H1 (cell line): Measurements from ENCODE around the gene TSPAN6. TPM values are rescaled to one million over a fixed set of nuclear protein-coding genes. Genes with fewer than 3 reads are reported as not detected.

Experiments used
- CTCF ChIA-PET: fragments of 300-600 bp; sonication (Branson Sonifier 250); formaldehyde crosslinking; loops from one replicate; lab custom pipeline; 2021; ENCODE audit not compliant: partially characterized antibody; lab: Charles Lee
- POLR2A ChIA-PET: fragments of 300-600 bp; sonication (Branson Sonifier 250); formaldehyde crosslinking; loops from one replicate; lab custom pipeline; 2021; ENCODE audit warnings: inconsistent platforms; ENCODE audit not compliant: partially characterized antibody; lab: Charles Lee
- DNase-seq, 2 experiments: peaks; one replicate each; pipeline versions ENCODE4 v3.0.0 to v3.0.0-alpha.2; 2010 to 2022; ENCODE audit warnings: low spot score in 2 of 2, low read depth in 1 of 2, mixed read lengths in 1 of 2
- FAIRE-seq: peaks from 2 replicates; lab custom pipeline; 2011; peaks lifted over from hg19 to GRCh38; lab: Jason Lieb, UNC
- H2AFZ ChIP-seq: 2 replicates; pipeline ENCODE4 v1.8.1; 2012; ENCODE audit warnings: low read length, inconsistent platforms
- H2AK5ac ChIP-seq: 2 replicates; pipeline ENCODE4 v1.6.1; 2013; ENCODE audit warnings: low read depth, low read length
- H2BK120ac ChIP-seq: replicated peaks from 2 replicates; pipeline ENCODE3; 2013; ENCODE audit warnings: low read depth, low read length, inconsistent platforms
- H2BK12ac ChIP-seq: 2 replicates; pipeline ENCODE4 v1.6.1; 2013; ENCODE audit warnings: low read depth, low read length
- H2BK15ac ChIP-seq: 2 replicates; pipeline ENCODE4 v1.6.1; 2013; ENCODE audit warnings: low read length
- H2BK20ac ChIP-seq: 2 replicates; pipeline ENCODE4 v1.6.1; 2013; ENCODE audit warnings: low read length
- H2BK5ac ChIP-seq: 2 replicates; pipeline ENCODE4 v1.6.1; 2013; ENCODE audit warnings: low read depth, low read length
- H3K14ac ChIP-seq: 2 replicates; pipeline ENCODE4 v1.6.1; 2013; ENCODE audit warnings: inconsistent platforms; ENCODE audit not compliant: insufficient read length
- H3K18ac ChIP-seq: 2 replicates; pipeline ENCODE4 v1.6.1; 2013; ENCODE audit warnings: low read length; ENCODE audit errors: extremely low read depth
- H3K23ac ChIP-seq: 2 replicates; pipeline ENCODE4 v1.6.1; 2013; ENCODE audit warnings: inconsistent platforms; ENCODE audit not compliant: insufficient read length
- H3K23me2 ChIP-seq: 2 replicates; pipeline ENCODE4 v1.6.1; 2013; ENCODE audit warnings: low read depth, low read length
- H3K27ac ChIP-seq: 2 replicates; pipeline ENCODE4 v1.6.1; 2011; ENCODE audit warnings: low read depth, low read length, inconsistent platforms
- H3K27me3 ChIP-seq, 4 experiments: replicated peaks in 1 of 4; 1 replicate in 1 of 4; 2 replicates in 3 of 4; pipeline versions ENCODE4 v1.6.1 to v1.8.1; 2011 to 2013; ENCODE audit warnings: low read length in 3 of 4, mild to moderate bottlenecking in 3 of 4, inconsistent platforms in 2 of 4, mixed read lengths in 2 of 4, moderate library complexity in 1 of 4; ENCODE audit not compliant: control insufficient read depth in 3 of 4, insufficient read depth in 3 of 4; ENCODE audit errors: extremely low read depth in 1 of 4
- H3K36me3 ChIP-seq, 4 experiments: 2 replicates each; pipeline versions ENCODE4 v1.6.1 to v1.8.1; 2011 to 2013; ENCODE audit warnings: mild to moderate bottlenecking in 4 of 4, low read length in 3 of 4, moderate library complexity in 2 of 4, control low read depth in 1 of 4, inconsistent platforms in 1 of 4; ENCODE audit not compliant: insufficient read depth in 4 of 4, control insufficient read depth in 2 of 4
- H3K4ac ChIP-seq: replicated peaks from 2 replicates; pipeline ENCODE3; 2013; ENCODE audit warnings: low read length, low read depth, mixed read lengths, inconsistent platforms; ENCODE audit not compliant: insufficient read length
- H3K4me1 ChIP-seq, 4 experiments: replicated peaks in 1 of 4; 1 replicate in 1 of 4; 2 replicates in 3 of 4; pipeline versions ENCODE4 v1.6.1 to v1.8.1; 2011 to 2013; ENCODE audit warnings: low read length in 3 of 4, inconsistent platforms in 2 of 4, mixed read lengths in 1 of 4; ENCODE audit not compliant: insufficient read depth in 4 of 4, control insufficient read depth in 3 of 4
- H3K4me2 ChIP-seq, 2 experiments: 2 replicates each; pipeline versions ENCODE4 v1.6.1 to v1.8.1; 2011 to 2013; ENCODE audit warnings: low read depth in 2 of 2, low read length in 2 of 2, control low read depth in 1 of 2, inconsistent platforms in 1 of 2, mild to moderate bottlenecking in 1 of 2; ENCODE audit not compliant: insufficient read depth in 1 of 2
- H3K4me3 ChIP-seq, 4 experiments: fragments of 200-600, 300-600 bp in 1 of 4; sonication (generic), shearing (Covaris generic), sonication (Bioruptor Twin) in 1 of 4; 2 replicates each; pipeline versions ENCODE4 v1.5.1 to v1.8.1; 2011 to 2016; ENCODE audit warnings: low read length in 4 of 4, low read depth in 3 of 4, control low read depth in 2 of 4, inconsistent platforms in 2 of 4, mild to moderate bottlenecking in 2 of 4, mixed read lengths in 1 of 4, moderate library complexity in 1 of 4; ENCODE audit not compliant: insufficient read depth in 2 of 4; ENCODE audit errors: extremely low read depth in 1 of 4
- H3K56ac ChIP-seq: replicated peaks from 2 replicates; pipeline ENCODE3; 2013; ENCODE audit warnings: low read depth, mild to moderate bottlenecking, mixed read lengths, low read length, inconsistent platforms; ENCODE audit not compliant: insufficient read length
- H3K79me1 ChIP-seq: 2 replicates; pipeline ENCODE4 v1.6.1; 2013; ENCODE audit warnings: low read depth, low read length, control low read depth
- H3K79me2 ChIP-seq, 2 experiments: 2 replicates each; pipeline versions ENCODE4 v1.6.1 to v1.8.1; 2012 to 2013; ENCODE audit warnings: low read length in 2 of 2, mild to moderate bottlenecking in 2 of 2, inconsistent platforms in 1 of 2; ENCODE audit not compliant: insufficient read depth in 2 of 2, control insufficient read depth in 1 of 2
- H3K9ac ChIP-seq, 4 experiments: replicated peaks in 1 of 4; 1 replicate in 1 of 4; 2 replicates in 3 of 4; pipeline versions ENCODE4 v1.6.1 to v1.8.1; 2011 to 2013; ENCODE audit warnings: low read depth in 3 of 4, low read length in 3 of 4, control low read depth in 2 of 4, mild to moderate bottlenecking in 2 of 4, moderate library complexity in 2 of 4, inconsistent platforms in 1 of 4; ENCODE audit errors: extremely low read depth in 1 of 4
- H3K9me3 ChIP-seq, 2 experiments: 2 replicates each; pipeline versions ENCODE4 v1.6.1 to v1.8.1; 2012 to 2013; ENCODE audit warnings: mild to moderate bottlenecking in 2 of 2, moderate library complexity in 2 of 2, control low read depth in 1 of 2, inconsistent platforms in 1 of 2, low read depth in 1 of 2, low read length in 1 of 2, mixed read lengths in 1 of 2; ENCODE audit not compliant: insufficient read depth in 2 of 2
- H4K20me1 ChIP-seq, 2 experiments: replicated peaks in 1 of 2; 2 replicates each; pipeline versions ENCODE3 to v1.8.1; 2011 to 2013; ENCODE audit warnings: inconsistent platforms in 2 of 2, low read length in 2 of 2, mild to moderate bottlenecking in 1 of 2; ENCODE audit not compliant: insufficient read depth in 2 of 2, control insufficient read depth in 1 of 2
- H4K5ac ChIP-seq: 2 replicates; pipeline ENCODE4 v1.6.1; 2013; ENCODE audit warnings: low read length, low read depth, mixed read lengths, inconsistent platforms; ENCODE audit not compliant: insufficient read length
- H4K8ac ChIP-seq: 2 replicates; pipeline ENCODE4 v1.8.0; 2013; ENCODE audit warnings: mild to moderate bottlenecking, moderate library complexity, low read length, inconsistent platforms; ENCODE audit not compliant: insufficient read depth; ENCODE audit errors: extremely low read depth
- H4K91ac ChIP-seq: replicated peaks from 2 replicates; pipeline ENCODE3; 2013; ENCODE audit warnings: low read length, mixed read lengths, inconsistent platforms; ENCODE audit not compliant: insufficient read length
- CBX8 ChIP-seq: fragments of 300-800, 300-1000 bp; sonication (generic); IDR thresholded peaks from 2 replicates; pipeline ENCODE4 v1.7.1; 2016; ENCODE audit warnings: low read depth, low read length, borderline replicate concordance
- JUND ChIP-seq: IDR thresholded peaks from 2 replicates; pipeline ENCODE4 v1.6.1; 2011; ENCODE audit warnings: mild to moderate bottlenecking, improper control_type of control experiment, low read length
- RAD21 ChIP-seq, 2 experiments: IDR thresholded peaks in 1 of 2; conservative IDR thresholded peaks in 1 of 2; 2 replicates each; pipeline ENCODE4 v1.6.1; 2011; ENCODE audit warnings: low read depth in 2 of 2, low read length in 2 of 2, improper control_type of control experiment in 1 of 2, inconsistent platforms in 1 of 2, mild to moderate bottlenecking in 1 of 2, moderate library complexity in 1 of 2
- SP1 ChIP-seq: IDR thresholded peaks from 2 replicates; pipeline ENCODE4 v1.6.1; 2011; ENCODE audit warnings: low read depth, low read length
- TBP ChIP-seq: IDR thresholded peaks from 2 replicates; pipeline ENCODE4 v1.6.1; 2011; ENCODE audit warnings: low read depth, low read length, improper control_type of control experiment
- WGBS, 2 experiments: shearing (Covaris generic) in 1 of 2; methylation state at CpG; one replicate each; pipeline versions ENCODE4 v1.1.6 to v1.1.7; 2013 to 2015; ENCODE audit warnings: low lambda C conversion rate in 2 of 2, mixed read lengths in 2 of 2, inconsistent platforms in 1 of 2, low coverage in 1 of 2, missing lambda C conversion rate in 1 of 2; ENCODE audit not compliant: insufficient replicate concordance in 2 of 2, insufficient coverage in 1 of 2, insufficient read length in 1 of 2; ENCODE audit errors: extremely low coverage in 1 of 2, missing lambda C conversion rate in 1 of 2; 5-methylcytosine and 5-hydroxymethylcytosine counted together
- polyA plus RNA-seq, 7 experiments: library from polyadenylated mRNA; depleted of rRNA in 3 of 7; stranded (reverse) in 5 of 7; unstranded in 2 of 7; fragments of >200 nt in 5 of 7; fragments of 200-250 nt in 2 of 7; gene quantifications; 1 replicate in 5 of 7; 2 replicates in 1 of 7; 4 replicates in 1 of 7; pipeline versions ENCODE4 v1.2.1 to v1.2.3, GENCODE V29; 2011 to 2013; ENCODE audit warnings: missing spikeins in 2 of 7, mixed read lengths in 2 of 7
- total RNA-seq: library from RNA; stranded (reverse); fragmentation: NEBNext Ultra II Directional; extraction: Animal tissue kit (Norgen Biotek cat#: 25700); gene quantifications from 2 replicates; pipeline ENCODE4 v1.2.1, GENCODE V29; 2021
- TF ChIP-seq, protein P1 (sequence below): IDR thresholded peaks from 2 replicates; pipeline ENCODE4 v1.6.1; 2012; ENCODE audit warnings: inconsistent platforms
- TF ChIP-seq, protein P2 (sequence below), 3 experiments: IDR thresholded peaks; 1 replicate in 2 of 3; 2 replicates in 1 of 3; pipeline versions ENCODE4 v1.5.1 to v1.6.1; 2011; ENCODE audit warnings: low read length in 3 of 3, mild to moderate bottlenecking in 3 of 3, inconsistent platforms in 2 of 3, low read depth in 1 of 3, moderate library complexity in 1 of 3; ENCODE audit not compliant: insufficient read depth in 1 of 3; ENCODE audit errors: control extremely low read depth in 1 of 3

The TSPAN6 gene
- total and polyA plus RNA-seq, 2 of the 8 experiments (the other 6 are each of a cell fraction or from before 2014, with no cell fraction given): 58.1 to 67.7 TPM

DNA sequence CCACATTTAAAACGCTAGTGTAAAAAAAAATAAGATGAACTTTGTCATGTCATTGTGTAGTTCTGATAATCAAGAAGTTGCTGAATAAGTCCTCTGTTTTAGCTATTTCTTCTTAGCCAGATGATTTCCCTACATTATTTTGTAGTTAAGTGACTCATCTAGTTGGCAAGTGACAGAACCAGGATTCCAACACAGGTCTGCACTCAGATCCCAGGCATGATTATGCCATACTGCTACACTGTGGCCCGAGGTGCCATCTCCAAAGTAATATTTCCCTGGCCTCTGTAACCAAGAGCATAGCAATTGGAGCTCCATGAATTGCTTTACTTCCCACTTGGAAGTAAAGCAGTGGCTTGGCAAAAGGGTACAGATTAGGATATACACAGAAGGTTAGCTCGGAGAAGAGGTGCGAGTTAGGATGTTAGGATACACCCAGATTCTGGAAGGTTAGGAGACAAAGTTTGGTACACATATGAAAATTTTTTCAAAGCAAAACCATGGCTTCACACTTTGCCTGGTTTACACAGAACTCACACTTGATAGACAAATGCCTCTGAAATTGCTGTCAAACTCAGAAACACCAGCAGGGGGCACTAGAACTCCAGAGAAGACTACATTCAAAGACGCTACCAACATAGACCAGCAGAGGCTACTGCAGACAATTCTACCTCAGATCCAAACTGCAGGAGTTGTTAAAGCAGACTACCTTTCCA lies 48.8 kb upstream of the TSPAN6 start:
- no peak overlapping the region for H2BK5ac ChIP-seq
- no peak overlapping the region for H2BK15ac ChIP-seq
- POLR2A ChIA-PET: interaction anchor here (0.6 kb wide), 2 partner anchors 83 to 1132 kb away, joined by 3 read pairs; no protein-coding TSS in a partner anchor
- no peaks in the 10 kb centered on the region for H3K79me2 ChIP-seq
- H3K36me3 ChIP-seq: no peaks in the 10 kb centered on the region
- H4K5ac ChIP-seq: no peak overlapping the region
- H3K4ac ChIP-seq: no peak overlapping the region
- no peak overlapping the region for H3K4me3 ChIP-seq
- H3K23me2 ChIP-seq: no peaks in the 10 kb centered on the region
- H3K23ac ChIP-seq: no peak overlapping the region
- no peak overlapping the region for H4K91ac ChIP-seq
- no peak overlapping the region for H2BK120ac ChIP-seq
- no peaks in the 10 kb centered on the region for H3K79me1 ChIP-seq
- DNase-seq (peak; percentile 25 to 67), FAIRE-seq (peak; percentile 99)
- H2BK20ac ChIP-seq: no peak overlapping the region
- H2AK5ac ChIP-seq: no peak overlapping the region
- H4K20me1 ChIP-seq: no peaks in the 10 kb centered on the region
- no peaks in the 10 kb centered on the region for H3K9me3 ChIP-seq
- CTCF ChIA-PET: interaction anchor here (0.6 to 8.1 kb wide), 28 partner anchors 11 to 238 kb away, joined by 3 to 129 read pairs (median 4); partner anchors contain the start of gene SYTL4
- H3K14ac ChIP-seq: no peak overlapping the region
- no peak overlapping the region for H3K9ac ChIP-seq
- no peaks in the 10 kb centered on the region for H3K27me3 ChIP-seq
- H3K18ac ChIP-seq: no peak overlapping the region
- no peak overlapping the region for H3K56ac ChIP-seq
- 24% methylated on average over 5 of the region's 5 CpGs; no CpG with 5 or more reads in 1 of the 2 experiments for WGBS, 2 experiments
- no peak overlapping the region; the same call in 1 of the 2 replicates for H2AFZ ChIP-seq
- no peak overlapping the region for H2BK12ac ChIP-seq
- H4K8ac ChIP-seq: no peak overlapping the region
- H3K4me1 ChIP-seq: no peaks in the 10 kb centered on the region
- no peak overlapping the region for H3K27ac ChIP-seq
- no peak overlapping the region for H3K4me2 ChIP-seq
- TF ChIP-seq JUND (no peak), SP1 (no peak), CBX8 (no peak), TBP (no peak), RAD21 (IDR thresholded peaks at IDR 0.05 in 1 of 2, conservative IDR thresholded peaks at IDR 0.05 in 1 of 2; ENCODE audit: low read depth in 2 of 2, low read length in 2 of 2) (peak; percentile 90 to 95)
- TF ChIP-seq, protein P1, sequence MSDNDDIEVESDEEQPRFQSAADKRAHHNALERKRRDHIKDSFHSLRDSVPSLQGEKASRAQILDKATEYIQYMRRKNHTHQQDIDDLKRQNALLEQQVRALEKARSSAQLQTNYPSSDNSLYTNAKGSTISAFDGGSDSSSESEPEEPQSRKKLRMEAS: no peak
- TF ChIP-seq, protein P2, sequence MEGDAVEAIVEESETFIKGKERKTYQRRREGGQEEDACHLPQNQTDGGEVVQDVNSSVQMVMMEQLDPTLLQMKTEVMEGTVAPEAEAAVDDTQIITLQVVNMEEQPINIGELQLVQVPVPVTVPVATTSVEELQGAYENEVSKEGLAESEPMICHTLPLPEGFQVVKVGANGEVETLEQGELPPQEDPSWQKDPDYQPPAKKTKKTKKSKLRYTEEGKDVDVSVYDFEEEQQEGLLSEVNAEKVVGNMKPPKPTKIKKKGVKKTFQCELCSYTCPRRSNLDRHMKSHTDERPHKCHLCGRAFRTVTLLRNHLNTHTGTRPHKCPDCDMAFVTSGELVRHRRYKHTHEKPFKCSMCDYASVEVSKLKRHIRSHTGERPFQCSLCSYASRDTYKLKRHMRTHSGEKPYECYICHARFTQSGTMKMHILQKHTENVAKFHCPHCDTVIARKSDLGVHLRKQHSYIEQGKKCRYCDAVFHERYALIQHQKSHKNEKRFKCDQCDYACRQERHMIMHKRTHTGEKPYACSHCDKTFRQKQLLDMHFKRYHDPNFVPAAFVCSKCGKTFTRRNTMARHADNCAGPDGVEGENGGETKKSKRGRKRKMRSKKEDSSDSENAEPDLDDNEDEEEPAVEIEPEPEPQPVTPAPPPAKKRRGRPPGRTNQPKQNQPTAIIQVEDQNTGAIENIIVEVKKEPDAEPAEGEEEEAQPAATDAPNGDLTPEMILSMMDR (IDR thresholded peaks at IDR 0.05; ENCODE audit: control extremely low read depth in 1 of 3, insufficient read depth in 1 of 3, low read depth in 1 of 3, low read length in 3 of 3): peak in 2 of 3 experiments; percentile 81 to 99; a peak in 3 of 4 replicates
